ENCODE data around the gene C4A. TPM values are rescaled to one million over a fixed set of nuclear protein-coding genes. Genes with fewer than 3 reads are reported as not detected.
"Not testable (repeated sequence)": the region's sequence is repeated elsewhere in the genome, so short reads cannot be mapped to it uniquely, and the experiment has no call there.

The C4A gene
- 0.46 and 1.3 TPM in 2 replicates for total RNA-seq

- DNase-seq (ENCODE audit: low read depth, low spot score): not testable (repeated sequence)
Measured at GRCh38 chr6:31981744-31982143, at the start of gene C4A. Gene C4A (plus strand): TSS chr6:31982057. CDS start chr6:31982108, 51 bp downstream.

GRCh38 chr6:31932137-31932536 is 49.7 kb upstream of the C4A start:
- not testable (repeated sequence) for DNase-seq (ENCODE audit: low read depth, low spot score)

GRCh38 chr6:31933537-31933936 is 48.3 kb upstream of the C4A start:
- DNase-seq (ENCODE audit: low read depth, low spot score): no peak

- no peak for DNase-seq (ENCODE audit: low read depth, low spot score)
Measured at GRCh38 chr6:31935021-31935420, 46.8 kb upstream of the C4A start.

GRCh38 chr6:31935823-31936222 is 46.0 kb upstream of the C4A start:
- no peak for DNase-seq (ENCODE audit: low read depth, low spot score)

GRCh38 chr6:31940256-31940664 is 41.6 kb upstream of the C4A start:
- no peak for DNase-seq (ENCODE audit: low read depth, low spot score)

GRCh38 chr6:31943742-31944141 is 38.1 kb upstream of the C4A start:
- DNase-seq (ENCODE audit: low read depth, low spot score): no peak

- DNase-seq (ENCODE audit: low read depth, low spot score): no peak
Measured at GRCh38 chr6:31945154-31945506, 36.7 kb upstream of the C4A start.

GRCh38 chr6:31945507-31946369 is 36.1 kb upstream of the C4A start, which contains the start of gene CFB:
Gene CFB (plus strand): TSS chr6:31946095. CDS start chr6:31946222, 127 bp downstream.
- DNase-seq (ENCODE audit: low read depth, low spot score): peak; percentile 22

- DNase-seq (ENCODE audit: low read depth, low spot score): no peak
Measured at GRCh38 chr6:31946370-31946885, 35.4 kb upstream of the C4A start.

GRCh38 chr6:31947070-31947675 is 34.7 kb upstream of the C4A start:
- no peak for DNase-seq (ENCODE audit: low read depth, low spot score)

GRCh38 chr6:31947864-31948263 is 34.0 kb upstream of the C4A start:
- no peak for DNase-seq (ENCODE audit: low read depth, low spot score)

GRCh38 chr6:31948306-31948705 is 33.6 kb upstream of the C4A start:
- no peak for DNase-seq (ENCODE audit: low read depth, low spot score)

- DNase-seq (ENCODE audit: low read depth, low spot score): no peak
Measured at GRCh38 chr6:31948753-31949413, 33.0 kb upstream of the C4A start.

GRCh38 chr6:31949926-31950548 is 31.8 kb upstream of the C4A start:
- no peak for DNase-seq (ENCODE audit: low read depth, low spot score)

GRCh38 chr6:31952140-31952805 is 29.6 kb upstream of the C4A start:
- peak; percentile 13 for DNase-seq (ENCODE audit: low read depth, low spot score)

- DNase-seq (ENCODE audit: low read depth, low spot score): no peak
Measured at GRCh38 chr6:31952890-31953289, 29.0 kb upstream of the C4A start.

GRCh38 chr6:31954511-31954910 is 27.3 kb upstream of the C4A start:
- DNase-seq (ENCODE audit: low read depth, low spot score): no peak

GRCh38 chr6:31956796-31957195 is 25.1 kb upstream of the C4A start:
- DNase-seq (ENCODE audit: low read depth, low spot score): no peak

- DNase-seq (ENCODE audit: low read depth, low spot score): no peak
Measured at GRCh38 chr6:31958412-31958740, 23.5 kb upstream of the C4A start.

All from pulmonary artery endothelial cell (primary cell).